ENCODE data around the gene FGGY. TPM values are rescaled to one million over a fixed set of nuclear protein-coding genes. Genes with fewer than 3 reads are reported as not detected.

Gene FGGY
- total RNA-seq, 1 experiment from 2014 or later, result 14.6 TPM

DNA sequence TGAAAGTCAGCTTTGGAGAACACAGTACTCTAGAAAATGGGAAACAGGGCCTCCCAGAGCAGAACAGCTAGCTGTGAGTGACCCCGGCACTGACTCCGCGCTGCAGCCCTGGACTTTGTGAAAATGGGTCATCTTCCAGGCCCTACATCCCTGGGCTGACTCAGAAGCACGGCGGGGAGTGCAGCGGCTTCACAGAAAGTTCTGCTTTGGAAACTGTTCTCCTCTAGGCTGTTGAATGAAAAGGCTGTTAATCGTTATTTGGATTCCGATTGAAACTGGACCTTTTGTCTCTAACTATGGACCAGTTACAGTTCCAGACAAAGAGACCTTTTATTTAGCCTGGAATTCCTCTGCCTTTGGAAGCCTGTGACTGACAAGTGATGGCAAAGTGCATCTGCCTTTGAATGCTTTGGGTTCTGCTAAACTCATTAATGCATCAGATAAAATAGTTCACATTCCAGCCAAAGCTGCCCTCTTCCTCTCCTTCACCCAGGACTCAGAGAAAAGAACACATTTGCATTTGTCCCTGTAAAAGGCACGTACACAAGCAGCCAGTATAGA is 372.9 kb downstream of the FGGY start:
- Histone ChIP-seq H3K27ac (ENCODE audit: insufficient read length, low read depth, low read length) (peak overlapping the region; percentile 9), H2BK120ac (ENCODE audit: low read depth, low read length, poor library complexity, severe bottlenecking) (no peak overlapping the region), H3K23ac (ENCODE audit: insufficient read length, low read depth, low read length) (no peak overlapping the region), H3K4me1 (ENCODE audit: insufficient read depth, low read length) (peaks cover 9% of the 10 kb centered on the region; the same call in 1 of the 2 replicates), H3T11ph (ENCODE audit: low read length) (no peak overlapping the region), H3K27me3 (ENCODE audit: insufficient read depth, low read length) (no peaks in the 10 kb centered on the region), H3K9ac (ENCODE audit: extremely low read depth, insufficient read length, low read length) (no peak overlapping the region), H2AK5ac (ENCODE audit: insufficient read length, low read length) (no peak overlapping the region), H3K23me2 (ENCODE audit: insufficient read length, low read depth, low read length, poor library complexity, severe bottlenecking) (no peaks in the 10 kb centered on the region), H2BK15ac (ENCODE audit: low read depth, low read length) (no peak overlapping the region), H3K4me2 (ENCODE audit: insufficient read depth, insufficient read length, low read length) (peak overlapping the region; percentile 20), H2BK20ac (ENCODE audit: low read depth, low read length, poor library complexity, severe bottlenecking) (no peak overlapping the region), H3K4ac (ENCODE audit: low read depth, low read length) (no peak overlapping the region), H4K5ac (ENCODE audit: insufficient read length, low read depth, low read length) (no peak overlapping the region), H4K8ac (replicated peaks; ENCODE audit: insufficient read length, low read depth, low read length) (no peak overlapping the region), H3K79me1 (ENCODE audit: insufficient read depth, low read depth, low read length, poor library complexity, severe bottlenecking) (no peaks in the 10 kb centered on the region), H3K18ac (ENCODE audit: insufficient read length, low read depth, low read length) (no peak overlapping the region), H3K56ac (ENCODE audit: insufficient read length, low read depth, low read length) (no peak overlapping the region), H4K20me1 (ENCODE audit: control insufficient read depth, insufficient read depth, insufficient read length) (no peaks in the 10 kb centered on the region), H3K9me3 (ENCODE audit: control insufficient read depth, low read depth, low read length) (no peaks in the 10 kb centered on the region), H2BK5ac (ENCODE audit: insufficient read length, low read length) (no peak overlapping the region), H3K14ac (ENCODE audit: insufficient read depth, low read length) (no peak overlapping the region), H2AFZ (ENCODE audit: low read length) (no peak overlapping the region), H4K91ac (ENCODE audit: insufficient read length, low read depth, low read length) (no peak overlapping the region), H2BK12ac (ENCODE audit: insufficient read length, low read depth, low read length) (no peak overlapping the region), H3K79me2 (ENCODE audit: insufficient read depth, low read length) (no peaks in the 10 kb centered on the region)
- WGBS (ENCODE audit: extremely low coverage, insufficient read length, low lambda C conversion rate), result no CpG with 5 or more reads among the region's 9 CpGs
- TF ChIP-seq, protein P1, sequence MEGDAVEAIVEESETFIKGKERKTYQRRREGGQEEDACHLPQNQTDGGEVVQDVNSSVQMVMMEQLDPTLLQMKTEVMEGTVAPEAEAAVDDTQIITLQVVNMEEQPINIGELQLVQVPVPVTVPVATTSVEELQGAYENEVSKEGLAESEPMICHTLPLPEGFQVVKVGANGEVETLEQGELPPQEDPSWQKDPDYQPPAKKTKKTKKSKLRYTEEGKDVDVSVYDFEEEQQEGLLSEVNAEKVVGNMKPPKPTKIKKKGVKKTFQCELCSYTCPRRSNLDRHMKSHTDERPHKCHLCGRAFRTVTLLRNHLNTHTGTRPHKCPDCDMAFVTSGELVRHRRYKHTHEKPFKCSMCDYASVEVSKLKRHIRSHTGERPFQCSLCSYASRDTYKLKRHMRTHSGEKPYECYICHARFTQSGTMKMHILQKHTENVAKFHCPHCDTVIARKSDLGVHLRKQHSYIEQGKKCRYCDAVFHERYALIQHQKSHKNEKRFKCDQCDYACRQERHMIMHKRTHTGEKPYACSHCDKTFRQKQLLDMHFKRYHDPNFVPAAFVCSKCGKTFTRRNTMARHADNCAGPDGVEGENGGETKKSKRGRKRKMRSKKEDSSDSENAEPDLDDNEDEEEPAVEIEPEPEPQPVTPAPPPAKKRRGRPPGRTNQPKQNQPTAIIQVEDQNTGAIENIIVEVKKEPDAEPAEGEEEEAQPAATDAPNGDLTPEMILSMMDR (conservative IDR thresholded peaks at IDR 0.05), result no peak
- Mint-ChIP-seq H3K4me3 (no peak overlapping the region; a peak in 1 of 5 replicates), H3K36me3 (ENCODE audit: insufficient read depth in 1 of 3, low read depth in 3 of 3) (peaks cover 1 to 8% (median 4%) of the 10 kb centered on the region in 3 experiments; a peak in 4 of 7 replicates), H3K4me1 (peaks cover 51 to 61% of the 10 kb centered on the region in 2 experiments), H3K27ac (peak overlapping the region; percentile 6 to 93 (median 83); a peak in 4 of 7 replicates), H3K9me3 (peaks cover 0 to 3% of the 10 kb centered on the region in 2 experiments; a peak in 1 of 5 replicates), H3K27me3 (ENCODE audit: low read depth) (no peaks in the 10 kb centered on the region)
- peak; percentile 46 for DNase-seq
